ENCODE data around the gene DPT. TPM values are rescaled to one million over a fixed set of nuclear protein-coding genes. Genes with fewer than 3 reads are reported as not detected.
A peak's percentile ranks its signal among the peaks of the same experiment; 100 is the strongest.

DPT gene
- polyA plus RNA-seq, 1 donor (not counting 4 experiments of a cell fraction or from before 2014, with no cell fraction given), result not detected

DNA sequence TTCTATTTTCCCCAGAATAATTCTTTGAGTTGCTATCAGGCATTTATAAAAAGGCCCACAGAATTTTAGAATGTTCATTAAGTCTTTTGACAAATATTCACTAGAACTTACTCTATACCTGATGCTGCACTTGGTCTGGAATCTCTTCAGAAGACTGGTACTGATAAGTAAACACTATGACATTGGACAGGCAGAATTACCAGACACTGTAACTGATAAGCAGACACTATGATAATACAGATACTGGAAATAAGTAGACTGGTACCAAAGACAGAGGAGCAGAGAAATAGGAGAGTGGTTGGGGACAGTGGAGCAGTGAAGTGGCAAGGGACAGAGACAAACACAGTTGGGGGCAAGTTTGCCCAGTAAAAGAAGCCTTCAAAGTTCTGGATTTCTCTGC is 8.2 kb downstream of the DPT start:
- DNase-seq (ENCODE audit: low read depth, low spot score), result no peak
- no peak for TF ChIP-seq EZH2 (IDR thresholded peaks at IDR 0.05; ENCODE audit: low read length)
- TF ChIP-seq, protein P1, sequence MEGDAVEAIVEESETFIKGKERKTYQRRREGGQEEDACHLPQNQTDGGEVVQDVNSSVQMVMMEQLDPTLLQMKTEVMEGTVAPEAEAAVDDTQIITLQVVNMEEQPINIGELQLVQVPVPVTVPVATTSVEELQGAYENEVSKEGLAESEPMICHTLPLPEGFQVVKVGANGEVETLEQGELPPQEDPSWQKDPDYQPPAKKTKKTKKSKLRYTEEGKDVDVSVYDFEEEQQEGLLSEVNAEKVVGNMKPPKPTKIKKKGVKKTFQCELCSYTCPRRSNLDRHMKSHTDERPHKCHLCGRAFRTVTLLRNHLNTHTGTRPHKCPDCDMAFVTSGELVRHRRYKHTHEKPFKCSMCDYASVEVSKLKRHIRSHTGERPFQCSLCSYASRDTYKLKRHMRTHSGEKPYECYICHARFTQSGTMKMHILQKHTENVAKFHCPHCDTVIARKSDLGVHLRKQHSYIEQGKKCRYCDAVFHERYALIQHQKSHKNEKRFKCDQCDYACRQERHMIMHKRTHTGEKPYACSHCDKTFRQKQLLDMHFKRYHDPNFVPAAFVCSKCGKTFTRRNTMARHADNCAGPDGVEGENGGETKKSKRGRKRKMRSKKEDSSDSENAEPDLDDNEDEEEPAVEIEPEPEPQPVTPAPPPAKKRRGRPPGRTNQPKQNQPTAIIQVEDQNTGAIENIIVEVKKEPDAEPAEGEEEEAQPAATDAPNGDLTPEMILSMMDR (optimal IDR thresholded peaks at IDR 0.05 in 1 of 3, IDR thresholded peaks at IDR 0.05 in 1 of 3, conservative IDR thresholded peaks at IDR 0.05 in 1 of 3; ENCODE audit: extremely low read depth in 1 of 3, insufficient read depth in 2 of 3, low read length in 3 of 3), result no peak
- Histone ChIP-seq H3K4me2 (ENCODE audit: control insufficient read depth, extremely low read depth, insufficient read depth, low read depth, low read length) (no peak overlapping the region), H3K4me1 (ENCODE audit: control insufficient read depth, extremely low read depth, insufficient read depth, low read length) (peaks cover 13% of the 10 kb centered on the region), H3K4me3 (ENCODE audit: control insufficient read depth in 2 of 3, extremely low read depth in 1 of 3, insufficient read depth in 2 of 3, low read depth in 1 of 3, low read length in 3 of 3) (no peak overlapping the region), H3K9me1 (ENCODE audit: control insufficient read depth, extremely low read depth, insufficient read depth, low read length) (no peaks in the 10 kb centered on the region), H3K79me2 (ENCODE audit: control insufficient read depth, insufficient read depth, low read length) (no peaks in the 10 kb centered on the region), H3K27me3 (ENCODE audit: control insufficient read depth, extremely low read depth, insufficient read depth, low read length) (no peaks in the 10 kb centered on the region), H3K27ac (ENCODE audit: control insufficient read depth, insufficient read depth, low read length) (no peak overlapping the region), H4K20me1 (ENCODE audit: control insufficient read depth, extremely low read depth, insufficient read depth, low read length) (no peaks in the 10 kb centered on the region), H3K9ac (ENCODE audit: control insufficient read depth, extremely low read depth, insufficient read depth, low read length) (no peak overlapping the region), H3K36me3 (ENCODE audit: control insufficient read depth in 2 of 2, extremely low read depth in 1 of 2, insufficient read depth in 2 of 2, low read length in 2 of 2) (no peaks in the 10 kb centered on the region), H3K9me3 (ENCODE audit: control insufficient read depth, low read depth, low read length) (no peaks in the 10 kb centered on the region), H2AFZ (ENCODE audit: control insufficient read depth, low read length) (no peak overlapping the region)
- peak; percentile 13 for FAIRE-seq
- dilution Hi-C loops (cut with MboI; ENCODE audit: extremely low pct_ligation_motif_present, low sequenced_read_pairs), result no loop called here

DNA sequence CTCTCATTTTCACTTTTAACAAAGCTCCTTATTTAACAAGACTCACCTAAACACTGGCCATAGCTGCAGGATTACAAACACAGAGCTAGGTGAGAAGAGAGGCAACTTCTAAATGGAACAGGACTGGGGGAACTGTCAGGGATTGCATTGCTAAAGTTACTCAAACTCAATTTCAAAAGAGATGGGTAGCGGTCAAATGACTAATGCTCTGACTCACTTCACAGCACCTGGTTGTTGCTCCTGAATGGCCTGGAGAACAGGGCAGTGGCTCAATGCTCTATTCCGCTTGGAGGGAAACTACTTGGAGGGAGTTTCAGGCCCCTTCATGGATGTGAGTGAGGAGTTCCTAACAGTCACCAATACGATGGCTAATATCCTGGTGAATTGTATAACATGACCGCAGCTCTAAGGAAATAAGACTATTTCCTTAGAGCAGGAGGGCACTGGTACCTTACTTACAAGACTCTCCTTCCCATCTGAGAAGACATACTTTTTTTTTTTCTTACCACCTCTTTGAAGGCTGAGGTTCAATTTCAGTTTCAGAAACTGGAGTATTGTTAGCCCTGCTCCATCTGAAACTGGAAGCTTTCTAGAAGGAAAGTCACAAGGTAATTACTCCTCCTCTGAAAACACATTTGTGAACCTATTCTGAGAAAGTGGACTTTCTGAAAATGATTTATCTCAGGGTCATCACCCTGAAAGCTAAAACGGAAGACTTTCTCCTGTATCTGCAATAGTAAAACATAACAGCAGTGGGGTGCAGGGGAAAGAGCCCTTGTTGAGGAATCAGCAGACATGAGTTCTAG is 9.5 kb downstream of the DPT start:
- dilution Hi-C loops (cut with MboI; ENCODE audit: extremely low pct_ligation_motif_present, low sequenced_read_pairs), result no loop called here
- FAIRE-seq, result peak; percentile 98
- TF ChIP-seq, protein P1 (optimal IDR thresholded peaks at IDR 0.05 in 1 of 3, IDR thresholded peaks at IDR 0.05 in 1 of 3, conservative IDR thresholded peaks at IDR 0.05 in 1 of 3; ENCODE audit: extremely low read depth in 1 of 3, insufficient read depth in 2 of 3, low read length in 3 of 3), result no peak
- TF ChIP-seq EZH2 (IDR thresholded peaks at IDR 0.05; ENCODE audit: low read length), result no peak

More for the DNA sequence above, 9.5 kb downstream of the DPT start:
- H3K79me2 ChIP-seq (ENCODE audit: control insufficient read depth, insufficient read depth, low read length), result no peaks in the 10 kb centered on the region
- peaks cover 13% of the 10 kb centered on the region for H3K4me1 ChIP-seq (ENCODE audit: control insufficient read depth, extremely low read depth, insufficient read depth, low read length)
- no peaks in the 10 kb centered on the region for H4K20me1 ChIP-seq (ENCODE audit: control insufficient read depth, extremely low read depth, insufficient read depth, low read length)
- H3K27me3 ChIP-seq (ENCODE audit: control insufficient read depth, extremely low read depth, insufficient read depth, low read length), result no peaks in the 10 kb centered on the region
- H3K27ac ChIP-seq (ENCODE audit: control insufficient read depth, insufficient read depth, low read length), result peak overlapping the region; percentile 23
- no peaks in the 10 kb centered on the region for H3K9me3 ChIP-seq (ENCODE audit: control insufficient read depth, low read depth, low read length)
- H3K9me1 ChIP-seq (ENCODE audit: control insufficient read depth, extremely low read depth, insufficient read depth, low read length), result no peaks in the 10 kb centered on the region
- H3K4me2 ChIP-seq (ENCODE audit: control insufficient read depth, extremely low read depth, insufficient read depth, low read depth, low read length), result peak overlapping the region; percentile 42
- no peak overlapping the region for H3K4me3 ChIP-seq (ENCODE audit: control insufficient read depth in 2 of 3, extremely low read depth in 1 of 3, insufficient read depth in 2 of 3, low read depth in 1 of 3, low read length in 3 of 3)
- H3K9ac ChIP-seq (ENCODE audit: control insufficient read depth, extremely low read depth, insufficient read depth, low read length), result no peak overlapping the region
- no peaks in the 10 kb centered on the region for H3K36me3 ChIP-seq (ENCODE audit: control insufficient read depth in 2 of 2, extremely low read depth in 1 of 2, insufficient read depth in 2 of 2, low read length in 2 of 2)
- H2AFZ ChIP-seq (ENCODE audit: control insufficient read depth, low read length), result no peak overlapping the region
- peak; percentile 30 for DNase-seq (ENCODE audit: low read depth, low spot score)

All from keratinocyte (primary cell).